Upper lobe of left lung (tissue), 4 donors: ENCODE data around the gene TEKT5.
"Not testable (repeated sequence)": the region's sequence is repeated elsewhere in the genome, so short reads cannot be mapped to it uniquely, and the experiment has no call there.

Experiments used
- EP300 ChIP-seq, 4 donors: sonication (generic); formaldehyde crosslinking; IDR thresholded peaks; one replicate each; pipeline ENCODE4 v1.5.1; 2017; ENCODE audit warnings: antibody characterized with exemption in 4 of 4, control low read depth in 2 of 4
- POLR2A ChIP-seq, 4 donors: fragments of 450-650 bp; IDR thresholded peaks; one replicate each; pipeline ENCODE4 v1.5.1; 2016 to 2017; ENCODE audit warnings: antibody characterized with exemption in 4 of 4, mild to moderate bottlenecking in 2 of 4
- POLR2AphosphoS5 ChIP-seq, 2 donors: sonication (generic); formaldehyde crosslinking; IDR thresholded peaks; one replicate each; pipeline ENCODE4 v1.5.1; 2017; ENCODE audit warnings: antibody characterized with exemption in 2 of 2
- TF ChIP-seq, protein P1 (sequence below), 6 experiments: fragments of 450-650 bp in 4 of 6; fragments of 200-600 bp in 2 of 6; sonication (generic) in 2 of 6; IDR thresholded peaks; one replicate each; pipeline ENCODE4 v1.5.1; 2016 to 2019; ENCODE audit warnings: antibody characterized with exemption in 6 of 6

DNA sequence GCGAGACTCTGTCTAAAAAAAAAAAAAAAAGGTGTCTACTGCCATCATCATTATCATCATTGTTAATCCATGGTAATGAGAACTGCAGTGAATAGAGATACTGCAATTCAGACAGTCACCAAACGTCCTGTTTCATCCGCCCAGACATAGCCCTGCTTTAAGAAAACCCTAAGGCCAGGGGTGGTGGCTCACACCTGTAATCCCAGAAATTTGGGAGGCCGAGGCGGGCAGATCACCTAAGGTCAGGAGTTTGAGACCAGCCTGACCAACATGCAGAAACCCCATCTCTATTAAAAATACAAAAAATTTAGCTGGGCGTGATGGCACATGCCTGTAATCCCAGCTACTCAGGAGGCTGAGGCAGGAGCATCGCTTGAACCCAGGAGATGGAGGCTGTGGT is 15.3 kb downstream of the TEKT5 start:
- not testable (repeated sequence) for TF ChIP-seq EP300, POLR2AphosphoS5, POLR2A (IDR thresholded peaks at IDR 0.05)
- TF ChIP-seq, protein P1, sequence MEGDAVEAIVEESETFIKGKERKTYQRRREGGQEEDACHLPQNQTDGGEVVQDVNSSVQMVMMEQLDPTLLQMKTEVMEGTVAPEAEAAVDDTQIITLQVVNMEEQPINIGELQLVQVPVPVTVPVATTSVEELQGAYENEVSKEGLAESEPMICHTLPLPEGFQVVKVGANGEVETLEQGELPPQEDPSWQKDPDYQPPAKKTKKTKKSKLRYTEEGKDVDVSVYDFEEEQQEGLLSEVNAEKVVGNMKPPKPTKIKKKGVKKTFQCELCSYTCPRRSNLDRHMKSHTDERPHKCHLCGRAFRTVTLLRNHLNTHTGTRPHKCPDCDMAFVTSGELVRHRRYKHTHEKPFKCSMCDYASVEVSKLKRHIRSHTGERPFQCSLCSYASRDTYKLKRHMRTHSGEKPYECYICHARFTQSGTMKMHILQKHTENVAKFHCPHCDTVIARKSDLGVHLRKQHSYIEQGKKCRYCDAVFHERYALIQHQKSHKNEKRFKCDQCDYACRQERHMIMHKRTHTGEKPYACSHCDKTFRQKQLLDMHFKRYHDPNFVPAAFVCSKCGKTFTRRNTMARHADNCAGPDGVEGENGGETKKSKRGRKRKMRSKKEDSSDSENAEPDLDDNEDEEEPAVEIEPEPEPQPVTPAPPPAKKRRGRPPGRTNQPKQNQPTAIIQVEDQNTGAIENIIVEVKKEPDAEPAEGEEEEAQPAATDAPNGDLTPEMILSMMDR (IDR thresholded peaks at IDR 0.05): not testable (repeated sequence)
